Measurements from ENCODE around the gene RC3H2.
A peak's percentile ranks its signal among the peaks of the same experiment; 100 is the strongest.
"Not testable (repeated sequence)": the region's sequence is repeated elsewhere in the genome, so short reads cannot be mapped to it uniquely, and the experiment has no call there.

RC3H2 gene

DNA sequence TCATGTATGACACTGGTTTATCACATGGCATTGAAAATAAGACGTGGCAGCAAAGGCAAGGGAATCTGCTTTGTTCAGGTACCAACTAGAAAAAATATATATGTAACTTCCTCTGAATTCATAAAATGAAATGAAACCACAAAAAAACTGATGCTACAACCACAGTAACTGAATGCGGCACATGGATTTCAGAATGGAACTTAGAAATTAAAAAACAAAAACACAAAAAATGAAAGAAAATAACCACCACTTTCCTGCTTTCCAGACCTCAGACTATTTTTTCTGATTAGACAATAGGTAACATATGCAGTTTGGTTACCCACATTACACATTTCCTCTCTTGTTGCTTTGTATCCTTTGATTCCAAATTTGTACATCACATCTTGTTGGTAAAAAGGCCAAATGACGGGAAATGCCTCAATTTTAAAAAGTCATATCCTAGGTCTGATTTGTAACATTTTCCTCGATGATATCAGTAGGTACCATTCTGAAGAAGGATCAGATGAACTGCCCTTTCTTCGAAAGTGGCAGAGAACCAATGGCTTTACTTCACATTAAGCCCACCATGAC is 58.7 kb downstream of the RC3H2 start:
- DNase-seq, result no peak

DNA sequence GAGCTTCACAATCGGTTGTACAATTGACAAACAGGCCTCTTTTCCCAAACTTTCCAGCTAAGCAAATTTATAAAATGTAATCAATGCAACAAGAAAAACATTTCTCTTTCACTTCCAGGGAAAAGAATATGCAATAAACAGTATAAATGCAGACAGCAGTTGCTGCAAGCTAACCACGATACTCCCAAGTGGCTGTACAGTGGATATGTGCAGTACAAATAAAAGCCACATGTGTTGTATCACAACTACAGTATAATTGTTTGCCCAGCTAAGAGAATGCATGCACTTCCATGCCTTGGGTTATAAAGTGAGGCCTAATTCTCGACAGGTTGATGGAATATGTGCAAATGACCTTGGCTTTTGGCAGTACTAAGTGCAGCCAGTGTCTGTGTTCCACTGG is 60.0 kb downstream of the RC3H2 start:
- no peak for DNase-seq

DNA sequence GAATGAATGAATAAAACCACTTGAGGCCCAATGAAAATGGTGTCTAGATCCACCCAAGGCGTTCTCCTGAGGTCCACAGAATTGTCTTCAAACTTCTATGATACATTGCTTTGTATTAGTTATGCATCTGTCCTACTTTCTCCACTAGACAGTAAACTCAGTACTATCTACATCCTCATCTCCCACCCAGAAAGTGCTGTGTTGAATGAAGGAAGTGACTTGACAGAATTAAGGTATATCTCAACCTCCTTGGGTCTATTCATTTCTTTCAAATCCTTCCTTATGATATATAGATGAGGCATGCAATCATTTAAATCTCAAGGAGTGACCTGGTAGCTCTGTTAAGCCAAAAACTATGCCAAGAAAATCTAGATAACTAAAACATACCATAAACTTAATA is 61.0 kb downstream of the RC3H2 start:
- DNase-seq, result no peak

DNA sequence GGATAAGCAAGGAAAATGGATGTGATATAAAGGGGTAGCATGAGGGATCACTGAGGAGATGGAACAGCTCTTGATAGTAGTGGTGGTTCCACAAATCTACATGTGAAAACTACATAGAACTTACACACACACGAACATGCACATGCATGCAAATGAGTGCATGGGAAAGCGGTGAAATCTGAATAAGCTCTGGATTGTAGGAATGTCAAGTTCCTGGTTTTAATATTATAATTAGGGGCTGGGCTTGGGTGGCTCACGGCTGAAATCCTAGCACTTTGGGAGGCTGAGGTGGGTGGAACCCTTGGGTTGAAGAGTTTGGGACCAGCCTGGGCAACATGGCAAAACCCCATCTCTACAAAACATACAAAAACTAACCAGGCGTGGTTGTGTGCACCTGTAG is 63.7 kb downstream of the RC3H2 start:
- no peak for DNase-seq

DNA sequence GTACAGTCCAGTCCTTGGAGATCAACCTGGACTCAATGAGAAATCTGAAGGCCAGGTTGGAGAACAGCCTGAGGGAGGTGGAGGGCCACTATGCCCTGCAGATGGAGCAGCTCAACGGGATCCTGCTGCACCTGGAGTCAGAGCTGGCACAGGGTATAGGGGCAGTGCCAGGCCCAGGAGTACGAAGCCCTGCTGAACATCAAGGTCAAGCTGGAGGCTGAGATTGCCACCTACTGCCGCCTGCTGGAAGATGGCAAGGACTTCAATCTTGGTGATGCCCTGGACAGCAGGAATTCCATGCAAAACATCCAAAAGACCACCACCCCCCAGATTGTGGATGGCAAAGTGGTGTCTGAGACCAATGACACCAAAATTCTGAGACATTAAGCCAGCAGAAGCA is 66.7 kb downstream of the RC3H2 start:
- not testable (repeated sequence) for DNase-seq

DNA sequence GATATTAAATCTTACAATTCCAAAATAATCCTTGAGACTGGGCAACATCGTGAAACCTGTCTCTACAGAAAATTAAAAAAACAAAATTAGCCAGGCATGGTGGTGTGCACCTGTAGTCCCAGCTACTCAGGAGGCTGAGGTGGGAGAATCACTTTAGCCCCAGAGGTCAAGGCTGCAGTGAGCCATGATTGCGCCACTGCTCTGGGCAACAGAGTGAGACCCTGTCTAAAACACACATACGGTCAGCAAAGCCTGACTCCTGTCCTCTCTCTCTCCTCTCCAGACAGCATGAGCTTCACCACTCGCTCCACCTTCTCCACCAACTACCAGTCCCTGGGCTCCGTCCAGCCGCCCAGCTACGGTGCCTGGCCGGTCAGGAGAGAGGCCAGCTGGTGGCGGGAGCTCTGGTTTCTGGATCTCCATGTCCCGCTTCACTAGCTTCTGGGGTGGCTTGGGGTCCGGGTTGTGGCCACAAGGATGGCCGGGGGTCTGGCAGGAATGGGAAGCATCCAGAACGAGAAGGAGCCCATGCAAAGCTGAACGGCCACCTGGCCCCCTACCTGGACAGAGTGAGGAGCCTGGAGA is 67.8 kb downstream of the RC3H2 start:
- DNase-seq, result no peak

DNA sequence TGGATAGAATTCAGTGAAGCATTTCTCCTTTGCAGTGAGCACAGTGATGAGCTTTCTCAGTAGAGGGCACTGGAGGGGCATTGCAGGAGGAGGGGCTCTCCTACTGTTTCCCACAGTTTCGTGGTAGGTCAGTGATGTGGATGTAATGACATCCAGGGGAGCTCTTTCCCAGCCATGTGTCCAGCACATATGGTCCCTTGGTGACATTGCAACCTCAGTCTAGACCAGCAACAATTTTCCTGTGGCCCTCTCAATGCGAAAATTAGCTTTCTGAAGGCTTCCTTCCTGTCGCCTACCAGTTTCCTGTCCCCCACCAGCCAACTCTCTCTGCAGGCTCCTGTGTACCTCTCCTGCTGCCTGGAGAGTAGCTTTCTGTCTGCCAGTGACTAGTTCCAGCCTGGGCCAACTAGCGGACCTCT is 69.8 kb downstream of the RC3H2 start:
- DNase-seq, result no peak

DNA sequence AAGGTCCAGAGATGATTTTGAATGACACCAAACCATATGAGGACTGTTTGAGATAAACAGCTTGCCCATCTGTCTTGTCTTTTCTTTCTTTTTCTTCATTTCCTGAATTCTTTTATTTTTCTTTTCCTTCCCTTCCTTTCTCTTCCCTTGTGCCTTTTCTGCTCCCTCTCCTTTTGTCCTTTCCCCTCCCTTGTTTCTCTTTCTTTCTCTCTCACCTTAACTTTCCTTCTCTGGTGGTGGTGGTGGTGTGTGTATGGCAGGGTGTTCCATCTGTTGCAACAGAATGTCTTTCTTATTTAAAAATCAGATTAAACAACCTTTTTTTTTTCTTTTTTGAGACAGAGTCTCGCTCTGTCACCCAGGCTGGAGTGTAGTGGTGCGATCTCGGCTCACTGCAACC is 73.0 kb downstream of the RC3H2 start:
- DNase-seq, result no peak

DNA sequence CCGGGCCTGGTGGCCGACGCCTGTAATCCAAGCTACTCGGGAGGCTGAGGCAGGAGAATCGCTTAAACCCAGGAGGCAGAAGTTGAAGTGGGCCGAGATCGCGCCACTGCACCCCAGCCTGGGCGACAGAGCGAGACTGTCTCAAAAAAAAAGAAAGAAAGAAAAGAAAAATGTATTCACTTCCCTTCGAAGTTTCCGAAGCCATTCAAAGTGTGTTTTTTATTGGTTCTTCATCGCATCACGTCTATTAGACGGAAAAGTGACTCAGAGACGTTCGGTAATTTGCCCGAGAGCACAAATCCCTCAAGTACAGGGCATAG is 76.2 kb downstream of the RC3H2 start:
- not testable (repeated sequence) for DNase-seq

DNA sequence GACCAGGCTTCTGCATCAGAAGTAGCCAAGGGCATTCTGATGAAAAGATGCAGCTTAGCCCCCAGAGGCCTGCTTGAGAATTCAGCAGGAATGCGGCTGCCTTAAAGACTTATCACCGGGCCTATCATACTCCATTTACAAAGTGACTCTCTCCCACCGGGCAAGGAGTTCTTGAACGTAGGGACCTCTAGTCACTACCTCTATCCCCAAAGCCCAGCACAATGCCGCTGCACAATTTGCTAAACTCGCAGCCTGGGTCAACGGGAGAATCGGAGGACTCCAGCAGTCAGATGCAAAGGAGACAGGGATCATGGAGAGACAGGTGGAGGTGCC is 77.4 kb downstream of the RC3H2 start:
- no peak for DNase-seq

DNA sequence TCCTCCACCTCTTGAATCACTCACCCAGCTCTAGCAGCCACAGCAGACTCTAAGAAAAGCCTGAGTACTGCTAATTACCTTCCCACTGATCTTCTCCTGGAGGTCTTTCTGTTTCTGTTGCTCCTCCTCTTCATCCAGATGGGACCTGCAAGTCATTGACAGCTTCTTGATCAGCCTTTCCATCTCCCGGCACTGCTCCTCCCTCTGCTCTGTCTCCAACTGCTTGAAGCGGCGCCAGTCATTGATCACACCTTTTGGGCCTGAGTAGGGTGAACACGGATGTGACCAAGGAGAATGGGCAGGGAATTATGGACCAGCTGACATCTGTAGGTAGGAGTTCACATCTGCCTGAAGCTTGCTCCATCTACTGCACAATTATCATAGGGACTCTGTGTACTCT is 82.2 kb downstream of the RC3H2 start:
- DNase-seq, result no peak

DNA sequence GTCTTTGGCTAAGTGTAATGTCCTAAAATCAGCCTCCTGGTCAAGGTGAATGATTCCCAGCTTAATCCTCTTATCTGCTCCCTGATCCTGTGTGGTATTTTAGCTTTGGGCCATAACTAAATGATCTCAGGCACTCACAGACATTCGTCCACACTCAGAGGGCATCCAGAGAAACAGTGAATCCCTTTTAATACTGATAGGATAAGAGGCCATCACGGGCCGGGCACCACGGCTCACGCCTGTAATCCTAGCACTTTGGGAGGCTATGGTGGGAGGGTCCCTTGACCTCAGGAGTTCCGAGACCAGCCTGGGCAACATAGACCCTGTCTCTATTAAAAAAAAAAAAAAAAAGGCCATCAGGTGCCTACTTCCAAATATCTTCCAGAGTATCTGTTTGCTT is 83.1 kb downstream of the RC3H2 start:
- no peak for DNase-seq

DNA sequence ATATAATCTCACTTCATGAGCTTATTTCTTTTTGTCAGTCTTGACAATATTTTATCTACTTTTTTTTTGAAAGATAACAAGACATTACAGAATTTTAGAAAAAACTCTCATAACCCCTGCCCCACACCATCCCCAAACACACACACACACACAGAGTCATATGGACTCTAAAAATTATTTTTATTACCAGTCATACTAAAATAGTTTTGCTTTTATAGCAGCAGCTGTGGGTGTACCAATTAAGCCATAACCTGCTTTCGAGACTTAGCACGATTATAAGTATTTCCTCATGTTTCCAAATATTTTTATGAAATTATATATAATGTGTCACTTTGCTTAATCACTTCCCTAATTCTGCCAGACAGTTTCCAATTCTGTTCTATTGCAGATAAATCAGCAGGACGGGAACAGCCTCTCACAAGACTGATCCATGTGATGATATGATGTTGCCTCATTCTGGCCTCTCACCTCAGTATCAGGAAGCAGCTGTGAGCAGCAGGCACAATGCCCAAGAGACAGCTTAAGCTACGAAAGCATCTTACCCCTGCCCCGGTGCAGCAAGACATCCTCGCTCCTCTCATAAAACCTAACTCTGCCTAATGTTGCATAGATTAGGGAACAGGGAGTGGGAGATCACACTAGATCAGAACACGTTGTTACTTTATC is 83.7 kb downstream of the RC3H2 start:
- DNase-seq, result no peak

DNA sequence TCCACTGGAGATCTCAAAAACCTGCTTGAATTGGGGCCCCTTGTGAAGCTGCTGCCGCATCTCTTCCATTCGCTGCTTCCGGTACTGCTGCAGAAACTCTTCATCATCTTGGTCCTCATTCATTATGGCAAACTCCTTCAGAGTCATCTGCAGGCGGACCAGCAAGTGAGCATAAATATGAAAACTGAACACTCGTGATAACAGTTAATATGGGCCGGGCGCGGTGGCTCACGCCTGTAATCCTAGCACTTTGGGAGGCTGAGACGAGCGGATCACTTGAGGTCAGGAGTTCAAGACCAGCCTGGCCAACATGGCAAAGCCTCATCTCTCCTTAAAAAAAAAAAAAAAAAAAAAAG is 84.7 kb downstream of the RC3H2 start:
- DNase-seq, result no peak

DNA sequence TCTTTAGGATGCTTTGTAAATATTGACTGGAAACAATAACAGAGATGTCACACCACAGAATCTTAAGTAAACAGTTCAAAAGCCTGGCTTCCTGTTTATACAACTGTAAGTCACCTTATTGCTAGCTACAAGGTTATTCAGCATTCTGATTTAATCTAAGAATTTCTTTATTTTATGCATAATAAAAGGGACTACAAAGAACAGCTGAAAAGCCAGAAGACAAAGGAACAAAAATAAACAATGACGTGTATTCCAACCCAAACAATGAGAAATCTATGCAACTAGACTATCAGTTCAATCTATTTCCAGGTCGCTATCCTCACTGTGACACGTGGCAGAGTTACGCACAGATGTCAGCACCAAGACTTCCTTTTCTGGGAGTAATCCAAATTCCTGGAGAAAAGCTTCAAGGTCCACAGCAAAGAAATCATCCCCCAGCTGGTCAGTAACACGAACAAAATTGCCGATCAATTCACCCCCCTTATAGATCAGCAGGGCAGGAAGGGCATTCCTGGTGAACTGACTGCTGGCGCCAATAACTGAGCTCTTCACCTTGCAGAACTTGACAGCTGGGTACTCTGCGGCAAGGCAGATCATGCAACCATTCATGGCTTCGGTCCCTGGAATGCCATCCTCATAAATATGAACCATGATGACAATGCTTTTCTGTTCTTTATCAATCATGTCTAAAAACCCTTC is 85.2 kb downstream of the RC3H2 start:
- DNase-seq, result no peak

DNA sequence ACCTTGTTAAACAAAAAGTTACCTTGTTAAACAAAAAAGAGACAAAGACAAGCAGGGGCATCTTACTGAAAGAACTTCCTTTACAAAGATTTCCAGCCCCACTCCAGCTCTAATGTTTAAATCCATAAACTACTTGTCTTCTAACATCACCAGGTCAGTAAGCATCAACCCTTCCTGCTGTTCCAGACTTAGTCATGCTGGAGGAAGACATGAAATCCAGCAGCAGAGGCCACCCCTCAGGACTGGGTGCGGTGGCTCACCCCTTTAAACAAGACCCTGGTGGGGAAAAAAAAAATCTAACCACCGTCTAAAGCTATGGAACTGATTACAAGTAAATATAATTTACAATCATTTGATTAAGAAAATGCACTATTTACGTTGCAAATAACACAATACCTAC is 85.8 kb downstream of the RC3H2 start:
- DNase-seq, result no peak

DNA sequence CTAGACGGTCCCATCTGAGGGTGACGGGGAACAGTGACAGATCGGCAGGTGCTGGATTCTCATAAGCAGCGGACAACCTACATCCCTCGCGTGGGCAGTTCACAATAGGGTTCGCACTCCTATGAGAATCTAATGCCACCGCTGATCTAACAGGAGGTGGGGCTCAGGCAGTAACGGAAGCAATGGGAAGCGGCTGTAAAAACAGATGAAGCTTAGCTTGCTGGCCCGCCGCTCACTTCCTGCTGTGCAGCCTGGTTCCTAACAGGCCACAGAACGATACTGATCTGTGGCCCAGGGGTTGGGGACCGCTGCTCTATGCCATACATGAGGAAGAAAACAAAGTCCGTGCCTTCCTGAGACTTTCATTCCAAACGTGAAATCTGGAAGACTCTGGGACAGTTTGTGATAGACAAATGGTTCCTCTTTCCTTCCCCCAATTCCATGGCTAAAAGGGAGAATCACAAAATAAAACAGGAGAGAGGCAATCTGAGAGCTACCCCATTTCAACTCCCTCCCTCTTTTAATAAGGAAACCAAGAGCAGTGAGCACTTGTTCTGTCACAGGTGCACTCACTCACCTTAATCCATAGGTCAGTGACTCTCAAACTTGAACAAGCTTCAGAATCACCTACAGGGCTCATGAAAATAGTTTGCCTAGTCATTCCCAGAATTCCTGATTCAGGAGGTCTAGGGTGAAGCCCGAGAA is 88.8 kb downstream of the RC3H2 start:
- DNase-seq, result no peak

DNA sequence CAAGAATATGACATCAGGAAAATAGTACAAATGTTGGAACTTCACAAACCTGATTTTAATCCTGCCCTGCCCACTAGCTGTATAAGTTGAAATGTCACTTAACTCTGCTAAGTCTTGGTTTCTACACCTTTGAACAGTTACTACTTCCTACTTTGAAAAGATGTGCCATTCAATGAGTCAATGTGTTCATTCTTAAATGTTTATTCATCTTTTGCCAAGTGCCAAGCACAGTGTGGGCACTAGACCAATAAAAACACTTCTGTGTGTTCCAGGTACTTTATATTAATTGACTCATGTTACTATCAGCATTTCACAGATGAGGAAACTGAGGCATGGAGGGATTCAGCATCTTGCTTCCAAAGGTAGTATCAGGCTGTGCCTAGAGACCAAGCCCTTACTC is 89.6 kb downstream of the RC3H2 start:
- no peak for DNase-seq

DNA sequence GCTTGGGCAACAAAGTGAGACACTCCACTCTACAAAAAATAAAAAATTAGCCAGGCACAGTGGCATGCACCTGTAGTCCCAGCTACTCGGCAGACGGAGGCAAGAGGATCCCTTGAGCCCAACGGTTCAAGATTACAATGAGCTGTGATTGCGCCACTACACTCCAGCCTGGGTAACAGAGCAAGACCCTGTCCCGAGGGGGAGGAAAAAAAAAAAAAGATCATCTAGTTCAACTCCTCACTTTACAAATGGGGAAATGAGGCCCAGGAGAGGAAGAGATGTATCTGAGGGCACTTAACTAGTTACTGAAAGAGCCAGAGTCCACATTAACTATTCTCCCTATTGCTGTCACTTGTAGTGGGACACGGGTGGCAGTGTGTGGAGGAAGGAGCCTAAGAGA is 90.6 kb downstream of the RC3H2 start:
- DNase-seq, result no peak

DNA sequence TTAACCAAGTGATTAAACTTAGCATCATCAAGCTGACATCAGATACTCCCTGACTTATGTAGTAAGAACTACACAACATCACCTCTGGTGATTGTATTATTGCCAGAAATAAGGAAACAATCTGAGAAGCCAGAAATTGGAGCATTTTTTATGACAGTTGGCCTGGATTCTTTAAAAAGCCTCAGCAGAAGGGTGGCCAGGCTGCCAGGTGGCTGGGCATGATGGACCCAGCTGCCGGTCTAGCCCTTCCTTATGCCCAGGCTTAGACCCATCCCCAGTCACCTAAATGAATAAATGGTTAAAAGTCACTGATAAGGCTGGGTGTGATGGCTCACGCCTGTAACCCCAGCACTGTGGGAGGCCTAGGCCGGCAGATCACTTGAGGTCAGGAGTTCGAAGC is 92.4 kb downstream of the RC3H2 start:
- DNase-seq, result no peak

DNA sequence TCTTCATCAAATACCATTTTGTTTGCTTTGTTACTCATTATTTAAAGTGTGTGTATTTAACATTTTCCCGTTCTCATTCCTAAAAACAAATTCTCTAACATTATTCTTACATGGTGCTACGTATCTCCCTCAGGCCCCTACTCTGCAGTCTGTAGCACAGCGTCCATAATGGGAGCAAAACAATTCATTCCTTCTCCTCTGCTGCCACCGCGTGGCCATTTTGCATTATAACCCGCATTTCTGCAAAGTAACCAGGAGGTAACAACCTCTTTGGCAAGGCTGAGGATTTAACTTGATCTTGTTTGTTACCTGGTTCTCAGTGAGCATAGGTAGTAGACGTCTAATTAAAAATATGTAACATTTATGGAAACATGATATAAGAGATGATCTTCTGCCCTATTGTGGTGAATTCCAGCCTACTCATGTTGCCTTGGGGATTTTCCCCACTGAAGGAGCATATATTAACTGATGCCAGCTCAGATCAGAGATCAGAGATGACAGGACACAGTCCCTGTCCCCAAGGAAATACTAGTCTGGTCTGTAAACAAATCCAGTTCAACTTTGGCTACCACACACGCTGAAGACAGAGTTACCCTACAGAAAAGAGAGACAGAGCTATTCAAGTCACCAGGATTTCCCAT is 94.7 kb downstream of the RC3H2 start:
- peak; percentile 28 for DNase-seq

DNA sequence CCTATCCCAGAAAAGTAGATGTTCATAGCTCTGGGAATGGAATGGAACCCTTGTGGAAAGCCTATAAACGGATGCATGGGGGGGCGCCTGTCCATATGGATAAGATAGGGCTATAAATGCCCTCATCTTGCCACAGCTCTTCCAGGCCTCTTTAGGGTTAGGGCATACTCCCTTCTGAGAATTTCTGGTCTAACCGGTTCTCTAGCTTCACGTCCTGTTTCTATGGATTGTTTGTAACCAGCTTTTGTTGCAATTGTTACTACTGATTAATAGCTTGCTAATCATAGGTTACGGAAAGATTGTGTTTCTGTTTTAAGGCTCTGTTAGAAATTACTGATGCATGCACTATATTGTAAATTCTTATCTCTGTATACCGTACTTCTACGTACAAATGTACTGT is 95.9 kb downstream of the RC3H2 start:
- DNase-seq, result not testable (repeated sequence)

DNA sequence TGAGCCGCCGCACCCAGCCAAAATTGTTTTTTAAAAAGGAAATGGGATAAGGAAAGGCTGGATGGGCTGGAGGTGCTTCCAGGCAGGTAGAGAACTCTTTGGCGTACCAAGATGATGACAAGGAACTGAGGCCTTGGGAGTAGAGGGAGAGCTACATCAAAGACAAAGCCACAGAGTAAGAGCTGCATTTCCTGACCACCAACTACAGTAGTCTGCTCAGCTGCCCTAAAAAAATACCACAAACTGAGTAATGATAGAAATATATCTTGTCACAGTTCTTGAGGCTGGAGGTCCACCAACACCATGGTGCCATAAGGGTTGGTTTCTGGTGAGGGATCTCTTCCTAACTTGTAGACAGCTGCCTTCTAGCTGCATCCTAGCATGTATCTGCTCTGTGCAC is 97.0 kb downstream of the RC3H2 start:
- DNase-seq, result no peak
